Dermis microvascular lymphatic vessel endothelial cell (primary cell): Measurements from ENCODE around the gene CYB561D2. TPM values are rescaled to one million over a fixed set of nuclear protein-coding genes. Genes with fewer than 3 reads are reported as not detected.

Experiments used
- DNase-seq, 2 donors: peaks; one replicate each; pipeline versions ENCODE4 v3.0.0 to v3.0.0-alpha.2; 2010; ENCODE audit warnings: low read depth in 2 of 2
- total RNA-seq: library from RNA; depleted of rRNA; stranded (reverse); fragments of >200 nt; gene quantifications from 2 replicates; pipeline ENCODE4 v1.2.1, GENCODE V29; 2014

CYB561D2 gene
- total RNA-seq, 1 donor from 2014 or later = 18.9 TPM

- peak; percentile 43 to 48 for DNase-seq
Observed at GRCh38 chr3:50390508-50391224, 40.0 kb downstream of the CYB561D2 start.

GRCh38 chr3:50392101-50392715, 41.5 kb downstream of the CYB561D2 start:
- no peak for DNase-seq

DNA sequence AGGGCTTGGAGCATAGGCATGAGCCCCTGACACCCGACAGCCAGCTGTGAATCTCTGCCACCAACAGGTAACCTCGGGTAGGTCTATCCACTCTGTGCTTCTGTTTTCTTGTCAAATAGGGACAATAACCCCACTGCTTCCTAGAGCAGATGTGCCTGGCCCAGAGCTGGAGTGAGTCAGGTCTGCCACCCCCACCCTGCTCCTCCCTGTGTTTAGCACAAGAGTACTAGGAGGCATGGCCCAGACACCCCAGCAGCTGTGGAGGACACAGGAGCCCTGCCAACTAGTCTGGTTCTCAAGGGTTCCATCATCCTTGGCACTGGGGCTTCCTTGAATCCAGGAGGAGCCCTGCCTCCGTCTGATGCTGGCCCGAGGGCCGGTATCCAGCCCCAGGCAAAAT, 42.4 kb downstream of the CYB561D2 start:
- DNase-seq = no peak

GRCh38 chr3:50395070-50395860, 44.6 kb downstream of the CYB561D2 start:
- no peak for DNase-seq

DNA sequence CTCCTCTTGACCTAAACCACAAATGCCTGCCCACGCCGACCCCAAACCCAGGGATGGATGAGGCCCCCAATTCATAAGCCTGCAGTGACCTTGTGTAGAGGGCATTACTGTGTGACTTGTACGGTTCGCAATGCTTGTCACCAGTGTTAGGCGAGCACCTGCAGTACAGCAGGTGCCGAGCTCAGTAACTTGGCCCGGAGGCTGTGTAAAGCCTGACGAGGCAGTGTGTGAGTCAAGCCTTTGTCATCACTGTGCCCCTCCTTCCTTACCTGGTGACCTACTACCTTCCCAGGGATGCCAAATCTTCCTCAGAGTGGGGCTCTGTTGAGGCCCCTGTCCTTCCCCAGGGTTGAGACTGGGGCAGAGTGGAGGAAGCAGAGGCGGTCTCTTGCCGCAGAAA, 45.8 kb downstream of the CYB561D2 start:
- no peak for DNase-seq

DNA sequence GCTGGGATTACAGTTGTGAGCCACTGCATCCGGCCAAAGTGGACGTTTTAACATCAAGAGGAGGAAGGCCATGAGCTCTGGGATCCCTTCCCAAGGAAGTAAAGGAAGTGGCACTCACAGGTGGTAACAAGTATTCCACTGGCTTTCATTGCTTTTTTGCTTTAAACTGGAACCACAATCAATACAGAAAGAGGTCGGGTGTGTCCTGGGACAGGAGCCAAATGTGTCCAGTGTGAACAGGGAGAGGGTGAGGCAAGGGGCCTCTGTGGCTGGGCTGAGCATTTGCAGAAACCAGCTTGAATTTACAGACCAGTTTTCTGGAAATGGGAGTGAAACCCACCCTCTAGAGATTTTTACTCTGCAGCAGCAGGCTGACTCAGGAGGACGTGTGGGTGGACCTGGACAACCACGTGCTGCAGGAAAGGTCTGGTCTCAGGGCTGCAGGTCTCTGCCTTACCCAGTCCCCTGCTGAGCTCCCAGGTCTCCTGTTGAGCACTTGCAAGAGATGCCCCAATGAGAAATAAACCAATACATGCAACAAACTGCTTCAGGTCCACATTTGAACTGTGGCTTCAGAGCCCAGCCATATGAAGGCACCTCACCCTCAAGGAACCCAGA, 51.4 kb downstream of the CYB561D2 start:
- DNase-seq = no peak

Other genes starting within 250 kb of the CYB561D2 start
- gene SEMA3F, start 195.5 kb upstream of the CYB561D2 start, total RNA-seq = 15.7 and 29.8 TPM in 2 replicates
- gene GNAT1, start 159.3 kb upstream of the CYB561D2 start, total RNA-seq = under 0.01 TPM in 1 of 2 replicates, not detected in the other
- under 0.01 TPM in 2 replicates for gene SLC38A3, start 145.6 kb upstream of the CYB561D2 start, total RNA-seq
- 390 and 560 TPM in 2 replicates for gene GNAI2, start 114.7 kb upstream of the CYB561D2 start, total RNA-seq
- 0.26 and 0.51 TPM in 2 replicates for gene SEMA3B, start 81.7 kb upstream of the CYB561D2 start, total RNA-seq
- gene LSMEM2, start 71.8 kb upstream of the CYB561D2 start, total RNA-seq = not detected in 2 replicates
- gene IFRD2, start 58.4 kb upstream of the CYB561D2 start, total RNA-seq = 117 and 130 TPM in 2 replicates
- 17.5 and 23.6 TPM in 2 replicates for gene HYAL3, start 51.5 kb upstream of the CYB561D2 start, total RNA-seq
- 4.0 and 4.5 TPM in 2 replicates for gene NAA80, start 51.5 kb upstream of the CYB561D2 start, total RNA-seq
- 4.6 and 6.7 TPM in 2 replicates for gene HYAL1, start 47.3 kb upstream of the CYB561D2 start, total RNA-seq
- 384 and 564 TPM in 2 replicates for gene HYAL2, start 28.1 kb upstream of the CYB561D2 start, total RNA-seq
- gene TUSC2, start 22.6 kb upstream of the CYB561D2 start, total RNA-seq = 20.7 and 22.3 TPM in 2 replicates
- 12.6 and 23.9 TPM in 2 replicates for gene RASSF1, start 10.0 kb upstream of the CYB561D2 start, total RNA-seq
- under 0.01 and 0.25 TPM in 2 replicates for gene ZMYND10, start 5.1 kb upstream of the CYB561D2 start, total RNA-seq
- gene NPRL2, start 87 bp upstream of the CYB561D2 start, total RNA-seq = 12.3 and 16.9 TPM in 2 replicates
- gene TMEM115, start 8.7 kb downstream of the CYB561D2 start, total RNA-seq = 27.0 and 43.9 TPM in 2 replicates
- gene CACNA2D2, start 152.8 kb downstream of the CYB561D2 start, total RNA-seq = under 0.01 TPM in 2 replicates
- 1.5 and 1.9 TPM in 2 replicates for gene C3orf18, start 216.9 kb downstream of the CYB561D2 start, total RNA-seq
- 4.0 and 4.8 TPM in 2 replicates for gene HEMK1, start 218.7 kb downstream of the CYB561D2 start, total RNA-seq